Loucy (cell line): ENCODE measurements around the gene TMX3.
A peak's percentile ranks its signal among the peaks of the same experiment; 100 is the strongest.

ENCODE experiments used
- H2AFZ ChIP-seq: fragments of 200-600 bp; sonication (generic); 2 replicates; pipeline ENCODE4 v1.6.0; 2016; ENCODE audit warnings: antibody characterized with exemption, mild to moderate bottlenecking, low read length, moderate library complexity
- H3F3A ChIP-seq: fragments of 200-600 bp; 2 replicates; pipeline ENCODE4 v1.6.0; 2016; ENCODE audit warnings: antibody characterized with exemption, low read depth, mild to moderate bottlenecking
- H3K27me3 ChIP-seq: fragments of 200-600 bp; sonication (generic); 2 replicates; pipeline ENCODE4 v1.6.1; 2014; ENCODE audit warnings: low read length, mild to moderate bottlenecking; ENCODE audit not compliant: insufficient read depth, poor library complexity, severe bottlenecking
- H3K36me3 ChIP-seq: fragments of 200-600 bp; sonication (generic); 2 replicates; pipeline ENCODE4 v1.6.1; 2016; ENCODE audit warnings: low read length; ENCODE audit not compliant: insufficient read depth
- H3K4me1 ChIP-seq: fragments of 200-600 bp; sonication (generic); 2 replicates; pipeline ENCODE4 v1.5.1; 2014; ENCODE audit warnings: low read length, mild to moderate bottlenecking; ENCODE audit not compliant: insufficient read depth, poor library complexity, severe bottlenecking
- H3K4me2 ChIP-seq: fragments of 200-600 bp; sonication (generic); 2 replicates; pipeline ENCODE4 v1.6.0; 2014; ENCODE audit warnings: antibody characterized with exemption, low read length, low read depth, mild to moderate bottlenecking; ENCODE audit not compliant: poor library complexity, severe bottlenecking
- H3K4me3 ChIP-seq: fragments of 200-600 bp; sonication (generic); 2 replicates; pipeline ENCODE4 v1.5.1; 2014; ENCODE audit warnings: low read length, mild to moderate bottlenecking, mixed read lengths; ENCODE audit not compliant: poor library complexity, severe bottlenecking
- H3K79me2 ChIP-seq: fragments of 200-600 bp; sonication (generic); 2 replicates; pipeline ENCODE4 v1.6.1; 2014; ENCODE audit warnings: low read length; ENCODE audit not compliant: insufficient read depth
- H3K9ac ChIP-seq: fragments of 200-600 bp; sonication (generic); 2 replicates; pipeline ENCODE4 v1.6.0; 2014; ENCODE audit warnings: mild to moderate bottlenecking, low read depth, low read length, moderate library complexity; ENCODE audit not compliant: poor library complexity, severe bottlenecking
- H3K9me2 ChIP-seq: fragments of 200-600 bp; sonication (generic); replicated peaks from 2 replicates; pipeline ENCODE4 v1.6.1; 2016; ENCODE audit warnings: low read depth, low read length, mixed read lengths
- H3K9me3 ChIP-seq: fragments of 200-600 bp; sonication (generic); 2 replicates; pipeline ENCODE4 v1.6.1; 2014; ENCODE audit warnings: mild to moderate bottlenecking, antibody characterized with exemption, low read length, low read depth; ENCODE audit not compliant: insufficient read depth
- H4K20me1 ChIP-seq: fragments of 200-600 bp; sonication (generic); 2 replicates; pipeline ENCODE4 v1.6.0; 2014; ENCODE audit warnings: antibody characterized with exemption, low read length, mild to moderate bottlenecking; ENCODE audit not compliant: insufficient read depth, poor library complexity, severe bottlenecking
- EZH2phosphoT487 ChIP-seq: fragments of 200-600 bp; IDR thresholded peaks from 2 replicates; pipeline ENCODE4 v1.6.1; 2018; ENCODE audit warnings: antibody characterized with exemption, mild to moderate bottlenecking, moderate library complexity, borderline replicate concordance
- TF ChIP-seq, protein P1 (sequence below): fragments of 200-600 bp; sonication (generic); conservative IDR thresholded peaks from 2 replicates; pipeline ENCODE4 v1.5.1; 2014; ENCODE audit warnings: mild to moderate bottlenecking, antibody characterized with exemption, low read length

Gene TMX3

DNA sequence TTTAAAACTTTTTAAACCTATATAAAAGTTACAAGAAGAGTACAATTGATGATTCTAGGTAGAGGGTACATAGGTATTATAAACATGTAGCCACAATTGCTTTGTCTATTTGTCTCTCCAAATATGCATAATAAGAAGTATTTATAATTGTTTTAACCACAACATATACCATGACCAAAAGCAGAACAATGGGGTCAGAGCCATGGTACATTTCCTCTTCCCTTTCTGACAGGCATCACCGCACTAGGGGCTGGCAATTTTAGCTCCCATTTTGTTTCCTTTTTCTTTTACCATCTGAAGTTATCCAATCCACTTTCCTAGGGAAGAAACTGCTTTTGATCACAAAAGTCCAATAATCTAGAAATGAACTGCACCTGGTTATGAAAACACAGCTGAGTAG, 49.3 kb downstream of the TMX3 start:
- no peaks in the 10 kb centered on the region for H3K79me2 ChIP-seq
- no peak overlapping the region for H2AFZ ChIP-seq
- TF ChIP-seq, protein P1, sequence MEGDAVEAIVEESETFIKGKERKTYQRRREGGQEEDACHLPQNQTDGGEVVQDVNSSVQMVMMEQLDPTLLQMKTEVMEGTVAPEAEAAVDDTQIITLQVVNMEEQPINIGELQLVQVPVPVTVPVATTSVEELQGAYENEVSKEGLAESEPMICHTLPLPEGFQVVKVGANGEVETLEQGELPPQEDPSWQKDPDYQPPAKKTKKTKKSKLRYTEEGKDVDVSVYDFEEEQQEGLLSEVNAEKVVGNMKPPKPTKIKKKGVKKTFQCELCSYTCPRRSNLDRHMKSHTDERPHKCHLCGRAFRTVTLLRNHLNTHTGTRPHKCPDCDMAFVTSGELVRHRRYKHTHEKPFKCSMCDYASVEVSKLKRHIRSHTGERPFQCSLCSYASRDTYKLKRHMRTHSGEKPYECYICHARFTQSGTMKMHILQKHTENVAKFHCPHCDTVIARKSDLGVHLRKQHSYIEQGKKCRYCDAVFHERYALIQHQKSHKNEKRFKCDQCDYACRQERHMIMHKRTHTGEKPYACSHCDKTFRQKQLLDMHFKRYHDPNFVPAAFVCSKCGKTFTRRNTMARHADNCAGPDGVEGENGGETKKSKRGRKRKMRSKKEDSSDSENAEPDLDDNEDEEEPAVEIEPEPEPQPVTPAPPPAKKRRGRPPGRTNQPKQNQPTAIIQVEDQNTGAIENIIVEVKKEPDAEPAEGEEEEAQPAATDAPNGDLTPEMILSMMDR: no peak
- TF ChIP-seq EZH2phosphoT487: no peak
- no peaks in the 10 kb centered on the region for H3F3A ChIP-seq
- H3K9ac ChIP-seq: no peak overlapping the region
- no peaks in the 10 kb centered on the region for H3K36me3 ChIP-seq
- H3K4me3 ChIP-seq: no peak overlapping the region
- H3K4me1 ChIP-seq: no peaks in the 10 kb centered on the region
- no peaks in the 10 kb centered on the region for H3K9me2 ChIP-seq
- H3K27me3 ChIP-seq: no peaks in the 10 kb centered on the region
- no peaks in the 10 kb centered on the region for H4K20me1 ChIP-seq
- H3K4me2 ChIP-seq: no peak overlapping the region
- H3K9me3 ChIP-seq: no peaks in the 10 kb centered on the region

DNA sequence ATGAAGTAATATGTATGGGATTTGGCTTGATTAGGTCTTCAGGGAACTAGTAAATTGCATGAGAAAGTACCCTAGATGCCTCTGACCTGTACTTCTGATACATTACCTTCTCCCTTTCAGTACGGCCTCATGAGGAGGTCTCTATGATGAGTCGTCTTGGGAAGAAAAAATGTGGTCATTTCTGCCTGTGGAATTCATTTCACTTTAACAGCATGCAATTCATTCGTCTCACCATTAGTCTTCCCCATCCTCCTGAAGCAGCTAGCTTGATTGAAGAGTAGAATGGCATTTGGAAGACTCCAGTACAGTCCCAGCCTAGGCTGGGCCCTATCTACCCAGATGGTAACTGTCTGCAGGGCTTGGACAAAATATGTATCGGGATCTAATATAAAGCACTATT, 52.2 kb downstream of the TMX3 start:
- Histone ChIP-seq H3K9ac (no peak overlapping the region), H3K4me1 (no peaks in the 10 kb centered on the region), H4K20me1 (no peaks in the 10 kb centered on the region), H2AFZ (no peak overlapping the region), H3K36me3 (no peaks in the 10 kb centered on the region), H3K9me2 (no peaks in the 10 kb centered on the region), H3K27me3 (no peaks in the 10 kb centered on the region), H3K79me2 (no peaks in the 10 kb centered on the region), H3K4me3 (no peak overlapping the region), H3K4me2 (no peak overlapping the region), H3K9me3 (no peaks in the 10 kb centered on the region), H3F3A (no peaks in the 10 kb centered on the region)
- TF ChIP-seq, protein P1: peak; percentile 33; the same call in 1 of the 2 replicates
- no peak for TF ChIP-seq EZH2phosphoT487

DNA sequence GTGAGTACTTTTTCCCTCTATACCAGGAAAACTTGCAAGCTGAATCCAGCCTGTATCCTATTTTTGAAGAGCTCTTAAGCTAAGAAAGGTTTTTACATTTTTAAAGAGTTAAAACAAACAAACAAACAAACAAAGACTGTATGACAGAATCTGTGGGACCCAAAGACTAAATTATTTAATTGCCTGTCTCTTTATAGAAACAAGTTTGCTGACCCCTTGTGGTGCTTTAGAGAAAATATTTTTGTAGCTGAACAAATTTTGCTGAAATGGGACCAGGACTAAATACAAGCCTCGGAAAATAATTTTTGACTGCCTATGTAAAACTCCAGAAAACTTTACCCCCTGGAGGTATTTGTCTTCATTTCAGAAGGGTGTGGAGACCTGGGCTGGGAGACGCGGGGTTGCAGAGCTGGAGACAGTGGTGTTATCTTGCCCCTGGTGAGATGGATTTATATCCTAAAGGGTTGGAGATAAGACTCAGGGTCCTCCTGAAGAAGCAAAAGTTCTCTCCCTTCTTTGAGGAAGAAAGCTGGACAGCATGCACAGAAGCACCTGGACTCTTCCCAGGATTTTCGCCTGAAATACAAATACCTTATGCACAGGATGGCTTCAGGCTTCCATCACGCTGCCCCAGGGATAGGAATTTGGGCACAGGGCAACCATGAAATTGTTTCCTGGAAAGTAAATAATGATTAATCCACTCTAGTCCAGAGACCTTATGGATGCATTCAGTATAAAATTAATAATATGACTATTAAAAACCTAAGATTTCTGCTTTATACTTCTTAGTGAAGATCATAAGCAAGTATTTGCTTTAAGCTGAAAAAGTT, 54.3 kb downstream of the TMX3 start:
- no peak overlapping the region for H3K4me2 ChIP-seq
- H3F3A ChIP-seq: no peaks in the 10 kb centered on the region
- no peaks in the 10 kb centered on the region for H3K9me2 ChIP-seq
- no peaks in the 10 kb centered on the region for H4K20me1 ChIP-seq
- no peak overlapping the region for H3K4me3 ChIP-seq
- TF ChIP-seq EZH2phosphoT487: no peak
- TF ChIP-seq, protein P1: peak; percentile 78
- H3K79me2 ChIP-seq: no peaks in the 10 kb centered on the region
- H3K9ac ChIP-seq: no peak overlapping the region
- no peaks in the 10 kb centered on the region for H3K36me3 ChIP-seq
- no peaks in the 10 kb centered on the region for H3K4me1 ChIP-seq
- H2AFZ ChIP-seq: no peak overlapping the region
- no peaks in the 10 kb centered on the region for H3K27me3 ChIP-seq
- no peaks in the 10 kb centered on the region for H3K9me3 ChIP-seq
